SK-N-SH (cell line): Measurements from ENCODE around the gene CCNG1. TPM values are rescaled to one million over a fixed set of nuclear protein-coding genes. Genes with fewer than 3 reads are reported as not detected.

ENCODE experiments used
- CTCF ChIA-PET: fragments of 300-600, 350-600 bp; formaldehyde crosslinking; extraction: SDS; loops from one replicate; lab custom pipeline; 2021; lab: Yijun Ruan, JAX
- POLR2A ChIA-PET: fragments of 350-600 bp; sonication (Branson Sonifier 250); formaldehyde crosslinking; extraction: SDS; loops from one replicate; lab custom pipeline; 2020; ENCODE audit warnings: antibody characterized with exemption, inconsistent platforms; lab: Yijun Ruan, JAX
- DNase-seq: peaks from one replicate; pipeline ENCODE4 v3.0.0; 2012
- H2AFZ ChIP-seq: fragments of 200-600 bp; sonication (generic); 2 replicates; pipeline ENCODE4 v1.8.1; 2016; ENCODE audit warnings: antibody characterized with exemption, mild to moderate bottlenecking, low read depth
- H3F3A ChIP-seq: fragments of 200-600 bp; sonication (generic); replicated peaks from 2 replicates; pipeline ENCODE3; 2016; ENCODE audit warnings: antibody characterized with exemption, mild to moderate bottlenecking; ENCODE audit not compliant: insufficient read depth
- H3K27ac ChIP-seq, 2 experiments: fragments of 200-500 bp in 1 of 2; fragments of 200-600 bp in 1 of 2; sonication (Bioruptor generic) in 1 of 2; sonication (generic), shearing (Covaris generic) in 1 of 2; 2 replicates each; pipeline versions ENCODE4 v1.5.1 to v1.6.1; 2014 to 2016; ENCODE audit warnings: low read depth in 2 of 2, inconsistent platforms in 1 of 2, low read length in 1 of 2, mild to moderate bottlenecking in 1 of 2, mixed read lengths in 1 of 2
- H3K27me3 ChIP-seq: fragments of 200-600 bp; sonication (generic), shearing (Covaris generic); 2 replicates; pipeline ENCODE4 v1.6.1; 2016; ENCODE audit warnings: mixed run types; ENCODE audit not compliant: insufficient read depth
- H3K36me3 ChIP-seq, 2 experiments: fragments of 200-500 bp in 1 of 2; fragments of 200-600 bp in 1 of 2; sonication (Bioruptor generic) in 1 of 2; sonication (generic) in 1 of 2; replicated peaks in 1 of 2; 2 replicates each; pipeline versions ENCODE3 to v1.5.1; 2014 to 2016; ENCODE audit warnings: low read length in 1 of 2, mild to moderate bottlenecking in 1 of 2; ENCODE audit not compliant: insufficient read depth in 2 of 2, control insufficient read depth in 1 of 2
- H3K4me1 ChIP-seq, 2 experiments: fragments of 200-500 bp in 1 of 2; fragments of 200-600 bp in 1 of 2; sonication (Bioruptor generic) in 1 of 2; sonication (generic), shearing (Covaris generic) in 1 of 2; 2 replicates each; pipeline versions ENCODE4 v1.5.1 to v1.6.1; 2014 to 2016; ENCODE audit warnings: low read depth in 1 of 2, low read length in 1 of 2, mixed run types in 1 of 2; ENCODE audit not compliant: insufficient read depth in 2 of 2, control insufficient read depth in 1 of 2
- H3K4me2 ChIP-seq: fragments of 200-600 bp; sonication (generic), shearing (Covaris generic); 2 replicates; pipeline ENCODE4 v1.6.1; 2017; ENCODE audit warnings: mixed run types
- H3K4me3 ChIP-seq, 2 experiments: fragments of 200-500 bp in 1 of 2; fragments of 200-600 bp in 1 of 2; sonication (Bioruptor generic) in 1 of 2; sonication (generic), shearing (Covaris generic) in 1 of 2; 2 replicates each; pipeline versions ENCODE4 v1.5.1 to v1.8.1; 2014 to 2016; ENCODE audit warnings: low read depth in 2 of 2, inconsistent platforms in 1 of 2, low read length in 1 of 2, mild to moderate bottlenecking in 1 of 2, mixed read lengths in 1 of 2, moderate library complexity in 1 of 2
- H3K79me2 ChIP-seq: fragments of 200-600 bp; sonication (generic); 2 replicates; pipeline ENCODE4 v1.8.1; 2017; ENCODE audit warnings: mild to moderate bottlenecking; ENCODE audit not compliant: insufficient read depth
- H3K9ac ChIP-seq: fragments of 200-600 bp; sonication (generic); 2 replicates; pipeline ENCODE4 v1.6.1; 2017; ENCODE audit warnings: mixed run types
- H3K9me2 ChIP-seq: fragments of 200-600 bp; sonication (generic); 2 replicates; pipeline ENCODE4 v1.6.1; 2017; ENCODE audit warnings: mixed run types
- H3K9me3 ChIP-seq: fragments of 200-600 bp; sonication (generic); 2 replicates; pipeline ENCODE4 v1.6.1; 2017; ENCODE audit warnings: mixed run types, mild to moderate bottlenecking, moderate library complexity
- H4K20me1 ChIP-seq: fragments of 200-600 bp; sonication (generic); 2 replicates; pipeline ENCODE4 v1.6.1; 2017; ENCODE audit warnings: mild to moderate bottlenecking, mixed run types; ENCODE audit not compliant: insufficient read depth
- ELF1 ChIP-seq: IDR thresholded peaks from 2 replicates; pipeline ENCODE4 v1.4.0; 2012
- FOXJ3 ChIP-seq: sonication (generic); formaldehyde crosslinking; IDR thresholded peaks from 2 replicates; pipeline ENCODE4 v1.5.1; 2020; ENCODE audit warnings: mild to moderate bottlenecking, missing genetic modification reagents
- FOXM1 ChIP-seq: IDR thresholded peaks from 2 replicates; pipeline ENCODE4 v1.4.0; 2012; ENCODE audit warnings: low read depth, mild to moderate bottlenecking
- GABPA ChIP-seq: IDR thresholded peaks from 2 replicates; pipeline ENCODE4 v1.4.0; 2012; ENCODE audit warnings: low read depth, mild to moderate bottlenecking
- MAX ChIP-seq: IDR thresholded peaks from 2 replicates; pipeline ENCODE4 v1.4.0; 2012; ENCODE audit warnings: low read depth
- MEF2A ChIP-seq: IDR thresholded peaks from 2 replicates; pipeline ENCODE4 v1.4.0; 2012; ENCODE audit warnings: low read depth, borderline replicate concordance
- MXI1 ChIP-seq: IDR thresholded peaks from 2 replicates; pipeline ENCODE4 v1.6.1; 2012; ENCODE audit warnings: mild to moderate bottlenecking, low read depth, low read length, improper control_type of control experiment
- RCOR1 ChIP-seq: fragments of 150-350 bp; IDR thresholded peaks from 2 replicates; pipeline ENCODE4 v1.6.1; 2017; ENCODE audit warnings: antibody characterized with exemption, low read length
- RFX5 ChIP-seq: IDR thresholded peaks from 2 replicates; pipeline ENCODE4 v1.6.1; 2012; ENCODE audit warnings: mild to moderate bottlenecking, improper control_type of control experiment, low read length
- RXRA ChIP-seq: IDR thresholded peaks from 2 replicates; pipeline ENCODE4 v1.4.0; 2012; ENCODE audit warnings: low read depth, mild to moderate bottlenecking, borderline replicate concordance
- TAF1 ChIP-seq: IDR thresholded peaks from 2 replicates; pipeline ENCODE4 v1.6.1; 2012; ENCODE audit warnings: low read depth, mild to moderate bottlenecking, low read length, moderate library complexity, borderline replicate concordance
- YY1 ChIP-seq: IDR thresholded peaks from 2 replicates; pipeline ENCODE4 v1.4.0; 2012; ENCODE audit warnings: low read depth, mild to moderate bottlenecking
- WGBS: methylation state at CpG from one replicate; pipeline ENCODE4 v1.1.6; 2017; ENCODE audit warnings: low lambda C conversion rate; 5-methylcytosine and 5-hydroxymethylcytosine counted together
- polyA plus RNA-seq, 3 experiments: library from polyadenylated mRNA; depleted of rRNA; stranded (reverse); fragments of >200 nt; gene quantifications; 2 replicates each; pipeline ENCODE4 v1.2.3, GENCODE V29; 2012
- TF ChIP-seq, protein P1 (sequence below): IDR thresholded peaks from 2 replicates; pipeline ENCODE4; 2012
- TF ChIP-seq, protein P2 (sequence below): fragments of 150-350 bp; IDR thresholded peaks from 2 replicates; pipeline ENCODE4 v1.6.1; 2016; ENCODE audit warnings: mild to moderate bottlenecking, low read depth, low read length
- TF ChIP-seq, protein P3 (sequence below): IDR thresholded peaks from 2 replicates; pipeline ENCODE4 v1.4.0; 2012; ENCODE audit warnings: low read depth, borderline replicate concordance
- TF ChIP-seq, protein P4 (sequence below): IDR thresholded peaks from 2 replicates; pipeline ENCODE4 v1.6.1; 2012; ENCODE audit warnings: mild to moderate bottlenecking, low read depth, low read length, moderate library complexity

The CCNG1 gene
- polyA plus RNA-seq, 1 of the 3 experiments (the other 2 are of a cell fraction): 49.0 TPM

DNA sequence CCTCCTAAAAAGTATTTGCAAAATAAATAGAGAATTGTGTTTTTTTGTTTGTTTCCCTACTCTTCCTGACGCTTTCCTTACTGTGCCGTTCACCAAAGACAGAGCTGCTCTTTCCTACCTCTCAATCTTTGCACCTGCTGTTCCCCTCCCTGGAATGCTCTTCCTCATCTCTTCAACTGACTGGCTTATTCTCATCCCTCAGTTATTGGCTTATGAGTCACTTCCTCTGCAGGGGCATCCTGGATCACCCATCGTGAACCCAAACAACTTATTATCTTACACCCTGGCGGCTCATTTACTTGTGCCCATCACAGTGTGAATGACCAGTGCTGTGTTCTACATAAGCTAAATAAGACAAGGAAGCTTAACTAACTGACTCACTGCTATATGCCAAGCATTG, 36.1 kb upstream of the CCNG1 start:
- H3K27ac ChIP-seq: no peak overlapping the region
- H4K20me1 ChIP-seq: no peaks in the 10 kb centered on the region
- no peak overlapping the region for H3K4me2 ChIP-seq
- H3K9ac ChIP-seq: no peak overlapping the region
- ChIA-PET POLR2A (no interaction called here), CTCF (interaction anchor here (0.9 to 1.6 kb wide), 4 partner anchors 52 to 1192 kb away, joined by 3 to 5 read pairs (median 5); no protein-coding TSS in a partner anchor)
- H3K4me1 ChIP-seq: peaks cover 0 to 5% of the 10 kb centered on the region in 2 experiments; a peak in 1 of 4 replicates
- H3F3A ChIP-seq: no peaks in the 10 kb centered on the region
- H3K36me3 ChIP-seq: no peaks in the 10 kb centered on the region
- H3K79me2 ChIP-seq: no peaks in the 10 kb centered on the region
- 46% methylated on average over 4 of the region's 4 CpGs for WGBS
- no peak for DNase-seq
- H3K27me3 ChIP-seq: no peaks in the 10 kb centered on the region
- no peaks in the 10 kb centered on the region for H3K9me3 ChIP-seq
- H2AFZ ChIP-seq: no peak overlapping the region
- TF ChIP-seq TAF1: no peak
- TF ChIP-seq, protein P1, sequence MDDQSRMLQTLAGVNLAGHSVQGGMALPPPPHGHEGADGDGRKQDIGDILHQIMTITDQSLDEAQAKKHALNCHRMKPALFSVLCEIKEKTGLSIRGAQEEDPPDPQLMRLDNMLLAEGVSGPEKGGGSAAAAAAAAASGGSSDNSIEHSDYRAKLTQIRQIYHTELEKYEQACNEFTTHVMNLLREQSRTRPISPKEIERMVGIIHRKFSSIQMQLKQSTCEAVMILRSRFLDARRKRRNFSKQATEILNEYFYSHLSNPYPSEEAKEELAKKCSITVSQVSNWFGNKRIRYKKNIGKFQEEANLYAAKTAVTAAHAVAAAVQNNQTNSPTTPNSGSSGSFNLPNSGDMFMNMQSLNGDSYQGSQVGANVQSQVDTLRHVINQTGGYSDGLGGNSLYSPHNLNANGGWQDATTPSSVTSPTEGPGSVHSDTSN: no peak
- H3K9me2 ChIP-seq: no peaks in the 10 kb centered on the region
- H3K4me3 ChIP-seq: no peak overlapping the region

GRCh38 chr5:163402007-163402406, 35.4 kb upstream of the CCNG1 start:
- no peak for TF ChIP-seq RXRA
- no peak for TF ChIP-seq YY1
- TF ChIP-seq RFX5: no peak
- TF ChIP-seq FOXM1: no peak
- no peak for TF ChIP-seq RCOR1
- TF ChIP-seq, protein P2, sequence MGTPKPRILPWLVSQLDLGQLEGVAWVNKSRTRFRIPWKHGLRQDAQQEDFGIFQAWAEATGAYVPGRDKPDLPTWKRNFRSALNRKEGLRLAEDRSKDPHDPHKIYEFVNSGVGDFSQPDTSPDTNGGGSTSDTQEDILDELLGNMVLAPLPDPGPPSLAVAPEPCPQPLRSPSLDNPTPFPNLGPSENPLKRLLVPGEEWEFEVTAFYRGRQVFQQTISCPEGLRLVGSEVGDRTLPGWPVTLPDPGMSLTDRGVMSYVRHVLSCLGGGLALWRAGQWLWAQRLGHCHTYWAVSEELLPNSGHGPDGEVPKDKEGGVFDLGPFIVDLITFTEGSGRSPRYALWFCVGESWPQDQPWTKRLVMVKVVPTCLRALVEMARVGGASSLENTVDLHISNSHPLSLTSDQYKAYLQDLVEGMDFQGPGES: no peak
- TF ChIP-seq, protein P3, sequence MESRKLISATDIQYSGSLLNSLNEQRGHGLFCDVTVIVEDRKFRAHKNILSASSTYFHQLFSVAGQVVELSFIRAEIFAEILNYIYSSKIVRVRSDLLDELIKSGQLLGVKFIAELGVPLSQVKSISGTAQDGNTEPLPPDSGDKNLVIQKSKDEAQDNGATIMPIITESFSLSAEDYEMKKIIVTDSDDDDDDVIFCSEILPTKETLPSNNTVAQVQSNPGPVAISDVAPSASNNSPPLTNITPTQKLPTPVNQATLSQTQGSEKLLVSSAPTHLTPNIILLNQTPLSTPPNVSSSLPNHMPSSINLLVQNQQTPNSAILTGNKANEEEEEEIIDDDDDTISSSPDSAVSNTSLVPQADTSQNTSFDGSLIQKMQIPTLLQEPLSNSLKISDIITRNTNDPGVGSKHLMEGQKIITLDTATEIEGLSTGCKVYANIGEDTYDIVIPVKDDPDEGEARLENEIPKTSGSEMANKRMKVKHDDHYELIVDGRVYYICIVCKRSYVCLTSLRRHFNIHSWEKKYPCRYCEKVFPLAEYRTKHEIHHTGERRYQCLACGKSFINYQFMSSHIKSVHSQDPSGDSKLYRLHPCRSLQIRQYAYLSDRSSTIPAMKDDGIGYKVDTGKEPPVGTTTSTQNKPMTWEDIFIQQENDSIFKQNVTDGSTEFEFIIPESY: no peak
- no peak for TF ChIP-seq MEF2A
- TF ChIP-seq ELF1: no peak
- no peak for TF ChIP-seq FOXJ3 (CRISPR knock-in tag)
- TF ChIP-seq GABPA: no peak
- TF ChIP-seq MAX: no peak
- TF ChIP-seq MXI1: no peak
- TF ChIP-seq, protein P4, sequence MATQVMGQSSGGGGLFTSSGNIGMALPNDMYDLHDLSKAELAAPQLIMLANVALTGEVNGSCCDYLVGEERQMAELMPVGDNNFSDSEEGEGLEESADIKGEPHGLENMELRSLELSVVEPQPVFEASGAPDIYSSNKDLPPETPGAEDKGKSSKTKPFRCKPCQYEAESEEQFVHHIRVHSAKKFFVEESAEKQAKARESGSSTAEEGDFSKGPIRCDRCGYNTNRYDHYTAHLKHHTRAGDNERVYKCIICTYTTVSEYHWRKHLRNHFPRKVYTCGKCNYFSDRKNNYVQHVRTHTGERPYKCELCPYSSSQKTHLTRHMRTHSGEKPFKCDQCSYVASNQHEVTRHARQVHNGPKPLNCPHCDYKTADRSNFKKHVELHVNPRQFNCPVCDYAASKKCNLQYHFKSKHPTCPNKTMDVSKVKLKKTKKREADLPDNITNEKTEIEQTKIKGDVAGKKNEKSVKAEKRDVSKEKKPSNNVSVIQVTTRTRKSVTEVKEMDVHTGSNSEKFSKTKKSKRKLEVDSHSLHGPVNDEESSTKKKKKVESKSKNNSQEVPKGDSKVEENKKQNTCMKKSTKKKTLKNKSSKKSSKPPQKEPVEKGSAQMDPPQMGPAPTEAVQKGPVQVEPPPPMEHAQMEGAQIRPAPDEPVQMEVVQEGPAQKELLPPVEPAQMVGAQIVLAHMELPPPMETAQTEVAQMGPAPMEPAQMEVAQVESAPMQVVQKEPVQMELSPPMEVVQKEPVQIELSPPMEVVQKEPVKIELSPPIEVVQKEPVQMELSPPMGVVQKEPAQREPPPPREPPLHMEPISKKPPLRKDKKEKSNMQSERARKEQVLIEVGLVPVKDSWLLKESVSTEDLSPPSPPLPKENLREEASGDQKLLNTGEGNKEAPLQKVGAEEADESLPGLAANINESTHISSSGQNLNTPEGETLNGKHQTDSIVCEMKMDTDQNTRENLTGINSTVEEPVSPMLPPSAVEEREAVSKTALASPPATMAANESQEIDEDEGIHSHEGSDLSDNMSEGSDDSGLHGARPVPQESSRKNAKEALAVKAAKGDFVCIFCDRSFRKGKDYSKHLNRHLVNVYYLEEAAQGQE: no peak
- 10% methylated on average over 2 of the region's 2 CpGs for WGBS

More at GRCh38 chr5:163402007-163402406, 35.4 kb upstream of the CCNG1 start:
- no peak overlapping the region for H2AFZ ChIP-seq
- H3K4me3 ChIP-seq: no peak overlapping the region
- DNase-seq: no peak
- H3K9me3 ChIP-seq: no peaks in the 10 kb centered on the region
- ChIA-PET POLR2A (no interaction called here), CTCF (interaction anchor here (1.5 kb wide), 1 partner anchor 96 kb away, joined by 5 read pairs; no protein-coding TSS in a partner anchor)
- no peaks in the 10 kb centered on the region for H3K79me2 ChIP-seq
- no peak overlapping the region for H3K9ac ChIP-seq
- no peaks in the 10 kb centered on the region for H3K9me2 ChIP-seq
- no peaks in the 10 kb centered on the region for H3K36me3 ChIP-seq
- no peaks in the 10 kb centered on the region for H3F3A ChIP-seq
- peaks cover 0 to 5% of the 10 kb centered on the region in 2 experiments; a peak in 1 of 4 replicates for H3K4me1 ChIP-seq
- no peaks in the 10 kb centered on the region for H4K20me1 ChIP-seq
- no peaks in the 10 kb centered on the region for H3K27me3 ChIP-seq
- H3K27ac ChIP-seq: no peak overlapping the region
- no peak overlapping the region for H3K4me2 ChIP-seq
